Panc1 (cell line): ENCODE measurements around the gene STOM. TPM values are rescaled to one million over a fixed set of nuclear protein-coding genes. Genes with fewer than 3 reads are reported as not detected.

Experiments
- ATAC-seq: fragments of 200-7000 bp; cut with Tn5 transposase; 2 replicates; pipeline ENCODE4 v1.9.1; 2020; ENCODE audit warnings: mild to moderate bottlenecking, moderate library complexity
- BruUV-seq: library from RNA; stranded (reverse); fragments of 400-500 nt; replicated peaks from 2 replicates; lab custom pipeline; 2021; lab: Mats Ljungman, UMichigan
- CTCF ChIA-PET: fragments of 300-600 bp; sonication (Branson Sonifier 250); formaldehyde crosslinking; loops from one replicate; lab custom pipeline; 2022; ENCODE audit warnings: antibody characterized with exemption; lab: Charles Lee
- POLR2A ChIA-PET: fragments of 300-600 bp; sonication (Branson Sonifier 250); formaldehyde crosslinking; loops from one replicate; lab custom pipeline; 2022; ENCODE audit warnings: antibody characterized with exemption; lab: Charles Lee
- DNase-seq: peaks from one replicate; pipeline ENCODE4 v3.0.0-alpha.2; 2010; ENCODE audit warnings: low read depth, low spot score
- H3K27ac ChIP-seq: 2 replicates; pipeline ENCODE4 v1.5.1; 2011; ENCODE audit warnings: mild to moderate bottlenecking, low read length, inconsistent platforms
- H3K27me3 ChIP-seq: fragments of 200-500 bp; sonication (Bioruptor generic); 2 replicates; pipeline ENCODE4 v1.6.0; 2014; ENCODE audit warnings: low read length, inconsistent platforms; ENCODE audit not compliant: control insufficient read depth, insufficient read depth
- H3K36me3 ChIP-seq: fragments of 200-500 bp; sonication (Bioruptor generic); 2 replicates; pipeline ENCODE4 v1.5.1; 2014; ENCODE audit warnings: inconsistent platforms, mild to moderate bottlenecking, low read length, moderate library complexity; ENCODE audit not compliant: control insufficient read depth, insufficient read depth
- H3K4me1 ChIP-seq: 2 replicates; pipeline ENCODE4 v1.5.1; 2011; ENCODE audit warnings: inconsistent platforms, mild to moderate bottlenecking, low read length, moderate library complexity; ENCODE audit not compliant: control insufficient read depth, insufficient read depth
- H3K4me3 ChIP-seq, 2 experiments: 2 replicates each; pipeline ENCODE4 v1.5.1; 2011 to 2012; ENCODE audit warnings: low read depth in 2 of 2, low read length in 2 of 2, mild to moderate bottlenecking in 2 of 2, inconsistent platforms in 1 of 2, moderate library complexity in 1 of 2
- H3K9me3 ChIP-seq: fragments of 200-500 bp; sonication (Bioruptor generic); 2 replicates; pipeline ENCODE4 v1.5.1; 2014; ENCODE audit warnings: low read depth, mild to moderate bottlenecking, inconsistent platforms, low read length, moderate library complexity; ENCODE audit not compliant: control insufficient read depth, insufficient read depth
- CTCF ChIP-seq: fragments of 450-650 bp; IDR thresholded peaks from 2 replicates; pipeline ENCODE4 v1.5.1; 2017; ENCODE audit warnings: mild to moderate bottlenecking
- POLR2AphosphoS5 ChIP-seq: IDR thresholded peaks from 2 replicates; pipeline ENCODE4 v1.6.1; 2012; ENCODE audit warnings: mild to moderate bottlenecking, low read depth, low read length, moderate library complexity
- REST ChIP-seq, 2 experiments: IDR thresholded peaks; 2 replicates each; pipeline ENCODE4 v1.6.1; 2011 to 2012; ENCODE audit warnings: low read depth in 2 of 2, control low read depth in 1 of 2, low read length in 1 of 2, mild to moderate bottlenecking in 1 of 2, moderate library complexity in 1 of 2; ENCODE audit not compliant: insufficient read depth in 1 of 2
- SIN3A ChIP-seq: IDR thresholded peaks from 2 replicates; pipeline ENCODE4 v1.6.1; 2012; ENCODE audit warnings: low read depth, mild to moderate bottlenecking, low read length, moderate library complexity, borderline replicate concordance; ENCODE audit not compliant: insufficient read depth
- TCF7L2 ChIP-seq: IDR thresholded peaks from 2 replicates; pipeline ENCODE4 v1.6.1; 2011; ENCODE audit warnings: mild to moderate bottlenecking, low read depth, low read length, inconsistent platforms
- in situ Hi-C: cut with HindIII; loops from 2 replicates; pipeline ENCODE4 v1.10.0; 2016; ENCODE audit warnings: low sequenced_read_pairs, low pct_unique_long_range_greater_than_20kb
- intact Hi-C: fragments of 100-400 bp; cut with micrococcal nuclease; formaldehyde crosslinking; loops from one replicate; pipeline ENCODE4 v1.10.0; 2022; ENCODE audit not compliant: unreplicated experiment
- total RNA-seq: library from RNA; stranded (reverse); gene quantifications from one replicate; pipeline ENCODE4 v1.2.1, GENCODE V29; 2021; ENCODE audit not compliant: unreplicated experiment

The STOM gene
- total RNA-seq, 1 experiment from 2014 or later, result 81.2 TPM

- BruUV-seq, result no TSS peak
- CTCF ChIA-PET, result interaction anchor here (0.6 kb wide), 1 partner anchor 198 kb away, joined by 4 read pairs; no protein-coding TSS in a partner anchor
Measured at GRCh38 chr9:121357011-121357410, 13.0 kb downstream of the STOM start.

GRCh38 chr9:121354762-121355161, 15.3 kb downstream of the STOM start:
- ChIA-PET POLR2A (interaction anchor here (0.6 kb wide), 1 partner anchor 239 kb away, joined by 11 read pairs; no protein-coding TSS in a partner anchor), CTCF (no interaction called here)
- intact Hi-C loops, result no loop called here
- H3K4me3 ChIP-seq, result no peak overlapping the region
- TF ChIP-seq SIN3A (no peak), TCF7L2 (no peak), CTCF (no peak), POLR2AphosphoS5 (no peak), REST (IDR thresholded peaks at IDR 0.05; ENCODE audit: insufficient read depth in 1 of 2, low read depth in 2 of 2, low read length in 1 of 2) (no peak)
- no peaks in the 10 kb centered on the region; the same call in 1 of the 2 replicates for H3K4me1 ChIP-seq
- H3K27ac ChIP-seq, result no peak overlapping the region
- no peaks in the 10 kb centered on the region for H3K27me3 ChIP-seq
- DNase-seq, result no peak
- peaks cover 9% of the 10 kb centered on the region; the same call in 1 of the 2 replicates for H3K36me3 ChIP-seq
- in situ Hi-C loops, result no loop called here
- no TSS peak for BruUV-seq
- no peak for ATAC-seq
- no peaks in the 10 kb centered on the region for H3K9me3 ChIP-seq

More at GRCh38 chr9:121357011-121357410, 13.0 kb downstream of the STOM start:
- peaks cover 2% of the 10 kb centered on the region; the same call in 1 of the 2 replicates for H3K36me3 ChIP-seq
- ATAC-seq, result no peak
- no peaks in the 10 kb centered on the region for H3K9me3 ChIP-seq
- intact Hi-C loops, result no loop called here
- POLR2A ChIA-PET, result no interaction called here
- no peak overlapping the region for H3K4me3 ChIP-seq
- H3K27ac ChIP-seq, result no peak overlapping the region
- H3K4me1 ChIP-seq, result no peaks in the 10 kb centered on the region; the same call in 1 of the 2 replicates
- no peaks in the 10 kb centered on the region for H3K27me3 ChIP-seq
- TF ChIP-seq REST (IDR thresholded peaks at IDR 0.05; ENCODE audit: insufficient read depth in 1 of 2, low read depth in 2 of 2, low read length in 1 of 2), result no peak
- TF ChIP-seq CTCF, result no peak
- TF ChIP-seq TCF7L2, result no peak
- no peak for TF ChIP-seq SIN3A
- no peak for TF ChIP-seq POLR2AphosphoS5
- in situ Hi-C loops, result no loop called here
- DNase-seq, result no peak
